Gastrocnemius medialis (tissue), 4 donors: Measurements from ENCODE around the gene IL17C. TPM values are rescaled to one million over a fixed set of nuclear protein-coding genes. Genes with fewer than 3 reads are reported as not detected.

Experiments
- ATAC-seq, 2 donors: fragments of 150-250 bp; one replicate each; pipeline ENCODE4 v1.9.1; 2016
- DNase-seq, 2 donors: peaks; one replicate each; pipeline ENCODE4 v3.0.0-alpha.2; 2019
- H3K27ac ChIP-seq, 4 donors: fragments of 200-600 bp; sonication (generic); 1 replicate in 1 of 4; 2 replicates in 3 of 4; pipeline ENCODE4 v1.5.1; 2016 to 2018; ENCODE audit warnings: mild to moderate bottlenecking in 2 of 4, moderate library complexity in 1 of 4
- H3K27me3 ChIP-seq, 3 donors: fragments of 200-600 bp; sonication (generic) in 2 of 3; 1 replicate in 1 of 3; 2 replicates in 2 of 3; pipeline versions ENCODE4 v1.5.1 to v1.6.0; 2016 to 2019; ENCODE audit warnings: mild to moderate bottlenecking in 1 of 3, moderate library complexity in 1 of 3
- H3K36me3 ChIP-seq, 2 donors: fragments of 200-600 bp; sonication (generic) in 1 of 2; one replicate each; pipeline ENCODE4 v1.5.1; 2017 to 2018
- H3K4me1 ChIP-seq, 2 donors: fragments of 200-600 bp; sonication (generic) in 1 of 2; one replicate each; pipeline ENCODE4 v1.5.1; 2016 to 2017; ENCODE audit warnings: mild to moderate bottlenecking in 2 of 2
- H3K4me3 ChIP-seq, 4 donors: fragments of 200-600 bp; sonication (generic) in 3 of 4; 1 replicate in 1 of 4; 2 replicates in 3 of 4; pipeline ENCODE4 v1.5.1; 2016 to 2019; ENCODE audit warnings: mild to moderate bottlenecking in 2 of 4
- H3K9me3 ChIP-seq, 3 donors: fragments of 200-600 bp; sonication (generic) in 2 of 3; 1 replicate in 1 of 3; 2 replicates in 2 of 3; pipeline ENCODE4 v1.5.1; 2016 to 2019
- CTCF ChIP-seq, 5 experiments: fragments of 450-650 bp in 3 of 5; fragments of 200-600 bp in 2 of 5; sonication (generic) in 2 of 5; IDR thresholded peaks in 4 of 5; conservative IDR thresholded peaks in 1 of 5; 1 replicate in 4 of 5; 2 replicates in 1 of 5; pipeline ENCODE4 v1.5.1; 2016 to 2019; ENCODE audit warnings: antibody characterized with exemption in 5 of 5, mild to moderate bottlenecking in 3 of 5, moderate library complexity in 3 of 5
- POLR2A ChIP-seq, 2 donors: fragments of 450-650 bp; IDR thresholded peaks; one replicate each; pipeline ENCODE4 v1.6.1; 2017; ENCODE audit warnings: antibody characterized with exemption in 2 of 2, mild to moderate bottlenecking in 2 of 2, moderate library complexity in 2 of 2
- in situ Hi-C, 4 donors: fragments of 200-750 bp; cut with MboI; loops; one replicate each; pipeline versions ENCODE4 v1.15.0 to v1.8.0; 2017; ENCODE audit warnings: low sequenced_read_pairs in 4 of 4
- intact Hi-C: fragments of 100-400 bp; cut with DNase I; formaldehyde crosslinking; loops from one replicate; pipeline ENCODE4 v1.15.1; 2023; ENCODE audit warnings: low total_unique reads
- total RNA-seq, 4 donors: library from RNA; depleted of rRNA; stranded (reverse); fragments of >200 nt; gene quantifications; one replicate each; pipeline versions ENCODE4 v1.1.0 to v1.2.3, GENCODE V29; 2016

The IL17C gene
- total RNA-seq, 4 donors from 2014 or later = not detected

GRCh38 chr16:88616736-88617135 lies 21.6 kb upstream of the IL17C start:
- H3K4me1 ChIP-seq = peaks cover 0 to 5% of the 10 kb centered on the region in 2 donors
- no peak overlapping the region for H3K27ac ChIP-seq
- H3K9me3 ChIP-seq = no peaks in the 10 kb centered on the region
- DNase-seq (no peak), ATAC-seq (no peak)
- intact Hi-C loops = no loop called here
- no peaks in the 10 kb centered on the region for H3K27me3 ChIP-seq
- peaks cover 0 to 9% of the 10 kb centered on the region in 2 donors for H3K36me3 ChIP-seq
- no peak overlapping the region for H3K4me3 ChIP-seq
- no peak for TF ChIP-seq POLR2A (IDR thresholded peaks at IDR 0.05)
- TF ChIP-seq CTCF (IDR thresholded peaks at IDR 0.05 in 4 of 5, conservative IDR thresholded peaks at IDR 0.05 in 1 of 5) = no peak
- in situ Hi-C loops = no loop called here

GRCh38 chr16:88617268-88618031 lies 20.9 kb upstream of the IL17C start:
- ATAC-seq (no peak), DNase-seq (no peak)
- Histone ChIP-seq H3K4me1 (peaks cover 0 to 5% of the 10 kb centered on the region in 2 donors), H3K4me3 (no peak overlapping the region), H3K27me3 (no peaks in the 10 kb centered on the region), H3K27ac (no peak overlapping the region), H3K36me3 (peaks cover 0 to 12% of the 10 kb centered on the region in 2 donors), H3K9me3 (no peaks in the 10 kb centered on the region)
- in situ Hi-C loops = no loop called here
- intact Hi-C loops = no loop called here
- no peak for TF ChIP-seq POLR2A (IDR thresholded peaks at IDR 0.05)

- in situ Hi-C loops (no loop called here), intact Hi-C loops (no loop called here)
- no peak overlapping the region for H3K4me3 ChIP-seq
- peaks cover 0 to 22% of the 10 kb centered on the region in 2 donors for H3K36me3 ChIP-seq
- H3K27me3 ChIP-seq = no peaks in the 10 kb centered on the region
- H3K27ac ChIP-seq = no peak overlapping the region
- no peaks in the 10 kb centered on the region for H3K9me3 ChIP-seq
- ATAC-seq (no peak), DNase-seq (no peak)
- no peak for TF ChIP-seq POLR2A (IDR thresholded peaks at IDR 0.05)
- H3K4me1 ChIP-seq = peaks cover 0 to 5% of the 10 kb centered on the region in 2 donors
These were observed 20.0 kb upstream of the IL17C start for GRCh38 chr16:88618182-88618955.

GRCh38 chr16:88618956-88619667 lies 19.3 kb upstream of the IL17C start:
- Histone ChIP-seq H3K36me3 (peaks cover 0 to 29% of the 10 kb centered on the region in 2 donors), H3K4me3 (no peak overlapping the region), H3K27me3 (no peaks in the 10 kb centered on the region), H3K4me1 (peaks cover 0 to 5% of the 10 kb centered on the region in 2 donors), H3K9me3 (no peaks in the 10 kb centered on the region), H3K27ac (no peak overlapping the region)
- DNase-seq = no peak
- intact Hi-C loops = no loop called here
- ATAC-seq = no peak
- in situ Hi-C loops = no loop called here
- no peak for TF ChIP-seq POLR2A (IDR thresholded peaks at IDR 0.05)
- TF ChIP-seq CTCF (IDR thresholded peaks at IDR 0.05 in 4 of 5, conservative IDR thresholded peaks at IDR 0.05 in 1 of 5) = no peak

- ATAC-seq (no peak), DNase-seq (no peak)
- Histone ChIP-seq H3K9me3 (no peaks in the 10 kb centered on the region), H3K27me3 (no peaks in the 10 kb centered on the region), H3K4me1 (peaks cover 0 to 5% of the 10 kb centered on the region in 2 donors), H3K36me3 (peaks cover 0 to 39% of the 10 kb centered on the region in 2 donors), H3K4me3 (no peak overlapping the region), H3K27ac (no peak overlapping the region)
- TF ChIP-seq CTCF (IDR thresholded peaks at IDR 0.05 in 4 of 5, conservative IDR thresholded peaks at IDR 0.05 in 1 of 5) = no peak
- no peak for TF ChIP-seq POLR2A (IDR thresholded peaks at IDR 0.05)
- in situ Hi-C loops (no loop called here), intact Hi-C loops (no loop called here)
These were observed 18.2 kb upstream of the IL17C start for GRCh38 chr16:88619859-88620815.
